Ramos (cell line): ENCODE results near the gene ALPK1.

Experiments
- in situ Hi-C: fragments of 300-500 bp; cut with MboI; formaldehyde crosslinking; loops from one replicate; pipeline ENCODE4 v1.14.3; 2022; ENCODE audit warnings: low sequenced_read_pairs; ENCODE audit not compliant: unreplicated experiment

Gene ALPK1

DNA sequence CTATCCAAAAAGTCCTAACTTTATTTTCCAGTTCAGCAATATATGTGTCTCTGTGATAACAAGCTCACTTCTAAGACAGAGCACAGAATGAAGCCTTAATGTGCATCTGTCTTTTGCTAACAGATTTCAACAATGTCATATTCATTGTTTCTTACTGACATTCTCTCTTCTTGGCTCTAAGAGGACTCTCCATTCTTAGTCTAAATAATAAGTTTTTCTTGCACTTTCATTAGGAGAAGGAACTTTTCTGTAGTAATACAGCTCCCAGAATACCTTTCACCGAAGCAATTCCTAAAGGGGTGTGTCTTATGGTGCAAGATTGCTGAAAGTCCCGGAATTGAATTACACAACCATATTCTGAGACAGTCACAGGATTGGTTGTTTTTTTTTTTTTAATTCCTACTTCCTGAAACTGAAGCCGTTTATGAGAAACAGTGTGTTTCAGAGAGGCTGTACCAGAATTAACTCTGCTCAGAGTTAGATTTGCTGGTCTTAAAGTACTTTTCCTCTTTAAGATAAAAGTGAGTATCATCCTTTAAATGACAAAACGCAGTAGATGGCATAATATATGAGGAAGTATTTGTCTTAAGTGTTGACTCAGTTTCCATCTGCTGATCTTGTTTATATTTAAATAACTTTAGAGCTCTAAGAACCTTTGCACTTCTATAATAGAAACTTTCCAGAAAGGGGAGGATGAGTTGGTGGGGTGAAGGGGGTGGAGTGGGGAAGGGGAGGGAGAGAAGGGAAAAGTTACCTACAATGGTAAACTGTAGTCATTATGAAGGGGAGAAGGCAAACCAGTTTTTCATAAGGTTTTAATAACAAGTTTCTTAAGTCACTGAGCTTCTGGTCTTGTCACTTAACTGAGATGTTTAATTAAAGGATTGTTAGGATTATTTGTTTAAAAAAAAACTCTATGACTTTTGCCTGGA, at the start of gene ALPK1:
TSS of gene ALPK1 (plus strand) at position 421 of the 932 bp plus-strand sequence.
- in situ Hi-C loops: loop anchor here (25.0 kb wide), 1 partner anchor 1265 kb away; no protein-coding TSS in a partner anchor

DNA sequence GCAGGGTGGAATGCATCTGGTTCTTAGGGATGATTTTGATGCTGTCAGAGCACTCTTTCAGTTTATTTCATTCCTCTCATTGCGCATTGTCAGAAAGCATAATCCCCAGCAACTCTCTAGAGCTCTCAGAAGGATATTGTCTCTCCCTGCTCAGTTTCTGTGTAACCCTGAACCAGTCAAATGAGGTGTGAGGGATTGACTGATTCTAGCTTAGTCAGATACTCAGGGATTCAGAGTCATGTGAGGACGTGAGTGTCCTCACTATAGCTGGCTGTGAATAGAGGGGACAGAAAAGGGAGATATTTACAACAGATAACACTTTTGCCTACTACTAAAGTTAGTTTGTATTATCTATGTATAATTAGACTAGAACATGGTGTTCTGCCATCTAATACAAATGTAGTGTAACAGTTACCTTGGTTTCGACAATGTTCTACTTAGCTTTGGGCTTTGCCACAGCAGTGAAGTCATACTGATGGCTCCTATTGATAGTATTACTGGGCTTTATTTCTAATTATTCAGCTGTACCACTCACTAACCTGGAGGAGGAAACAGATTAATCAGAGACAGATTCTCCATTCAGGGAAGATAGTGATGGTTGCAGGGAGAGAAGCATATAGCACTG, 46.0 kb upstream of the ALPK1 start:
- in situ Hi-C loops: no loop called here

DNA sequence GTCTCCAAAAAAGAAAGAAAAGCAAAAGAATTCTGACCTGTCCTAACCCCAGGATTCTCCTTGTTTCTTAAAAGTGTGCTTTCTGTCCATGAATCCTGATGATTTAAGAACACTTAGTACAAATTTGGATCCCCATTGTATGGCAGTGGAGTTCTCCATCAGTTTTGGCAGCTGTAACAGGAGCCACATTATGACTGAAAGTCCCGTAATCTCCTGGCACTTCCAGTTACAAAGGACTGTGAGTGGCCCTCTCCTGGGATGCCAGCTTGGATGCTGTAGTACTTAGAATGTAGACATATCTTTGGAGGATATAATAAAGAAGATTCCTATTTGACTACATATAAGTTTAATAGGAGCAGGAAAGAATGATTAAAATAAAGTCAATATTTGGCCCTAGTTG, 44.9 kb upstream of the ALPK1 start:
- in situ Hi-C loops: no loop called here

DNA sequence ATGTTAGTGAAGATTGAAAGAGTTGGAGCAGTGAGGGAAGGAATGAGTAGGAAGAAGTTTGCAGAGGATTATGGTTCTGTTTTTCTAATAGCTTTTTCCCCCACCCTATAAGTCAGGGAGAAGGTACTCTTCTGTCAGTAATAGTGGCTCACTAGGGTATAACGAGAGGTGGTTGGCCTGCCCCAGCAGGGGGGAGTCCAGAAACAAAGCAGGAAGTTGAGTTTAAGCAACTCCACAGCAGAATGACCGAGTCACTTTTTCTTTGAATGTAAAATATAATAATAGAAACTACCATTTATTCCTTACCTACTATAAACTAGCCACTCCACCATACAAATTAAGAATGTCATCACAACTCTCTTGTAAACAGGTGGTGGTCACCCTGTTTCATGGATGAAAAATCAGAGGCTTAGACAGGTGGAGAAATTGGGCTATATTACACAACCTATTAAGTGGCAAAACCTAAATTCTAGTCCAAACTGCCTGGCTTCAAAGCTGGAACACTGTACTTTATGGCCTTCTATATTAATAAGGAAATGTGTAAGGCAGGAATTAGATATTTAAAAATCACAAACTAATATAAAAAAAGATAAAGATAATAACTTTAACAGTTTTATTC, 43.7 kb upstream of the ALPK1 start:
- in situ Hi-C loops: no loop called here

DNA sequence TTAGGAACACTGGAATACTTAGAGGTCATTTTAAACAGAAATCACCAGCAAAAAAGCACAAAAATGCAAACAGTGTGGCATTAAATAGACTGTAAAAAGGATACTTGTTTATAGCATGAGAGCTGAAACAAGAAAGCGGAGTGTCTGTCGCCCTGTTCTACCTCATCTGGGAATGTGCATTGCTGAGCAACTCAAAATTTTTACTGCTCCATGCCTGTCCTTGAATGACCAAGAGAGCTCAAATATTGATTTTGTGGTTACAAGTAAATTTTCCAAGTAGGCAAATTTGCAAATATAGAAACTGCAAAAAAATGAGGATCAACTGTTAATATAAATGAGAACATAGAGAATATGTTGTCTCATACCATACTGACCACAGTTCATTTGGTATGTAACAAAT, 40.1 kb upstream of the ALPK1 start:
- in situ Hi-C loops: no loop called here

DNA sequence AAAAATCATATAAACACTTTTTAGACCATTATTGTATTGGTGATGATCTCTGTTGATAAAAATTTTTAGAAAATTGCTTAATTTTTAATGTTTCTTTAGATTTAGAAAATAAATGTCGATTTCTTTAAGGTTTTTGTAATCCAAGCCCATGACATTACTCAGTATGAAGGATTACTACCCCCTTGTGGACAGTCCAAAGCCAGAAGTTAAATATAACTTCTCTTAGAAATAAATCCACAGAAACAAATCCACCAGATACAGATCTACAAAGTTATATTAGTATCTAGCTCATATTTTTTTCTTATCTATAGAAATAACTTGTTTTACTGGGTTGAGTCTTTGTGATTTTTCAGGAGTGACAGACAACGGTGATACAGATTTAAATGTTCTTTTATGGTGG, 30.3 kb upstream of the ALPK1 start:
- in situ Hi-C loops: no loop called here

DNA sequence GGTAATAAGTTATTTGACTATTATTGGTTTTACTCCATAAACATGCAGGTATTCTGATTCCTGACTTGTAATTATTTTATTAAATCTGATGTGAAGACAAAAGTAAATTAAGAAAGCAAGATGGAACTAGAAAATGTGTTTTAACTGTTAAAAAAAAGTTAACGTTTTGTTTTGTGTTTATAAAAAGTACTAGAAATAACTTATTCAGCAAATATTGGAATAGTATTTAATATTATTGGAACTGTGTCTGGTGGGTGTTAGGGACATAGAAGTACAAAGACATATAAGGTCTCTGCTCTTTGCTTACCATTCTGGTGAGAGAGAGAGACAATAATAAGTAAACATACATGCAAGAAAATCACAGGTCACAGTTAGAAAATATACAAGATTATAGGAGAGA, 27.1 kb upstream of the ALPK1 start:
- in situ Hi-C loops: no loop called here

DNA sequence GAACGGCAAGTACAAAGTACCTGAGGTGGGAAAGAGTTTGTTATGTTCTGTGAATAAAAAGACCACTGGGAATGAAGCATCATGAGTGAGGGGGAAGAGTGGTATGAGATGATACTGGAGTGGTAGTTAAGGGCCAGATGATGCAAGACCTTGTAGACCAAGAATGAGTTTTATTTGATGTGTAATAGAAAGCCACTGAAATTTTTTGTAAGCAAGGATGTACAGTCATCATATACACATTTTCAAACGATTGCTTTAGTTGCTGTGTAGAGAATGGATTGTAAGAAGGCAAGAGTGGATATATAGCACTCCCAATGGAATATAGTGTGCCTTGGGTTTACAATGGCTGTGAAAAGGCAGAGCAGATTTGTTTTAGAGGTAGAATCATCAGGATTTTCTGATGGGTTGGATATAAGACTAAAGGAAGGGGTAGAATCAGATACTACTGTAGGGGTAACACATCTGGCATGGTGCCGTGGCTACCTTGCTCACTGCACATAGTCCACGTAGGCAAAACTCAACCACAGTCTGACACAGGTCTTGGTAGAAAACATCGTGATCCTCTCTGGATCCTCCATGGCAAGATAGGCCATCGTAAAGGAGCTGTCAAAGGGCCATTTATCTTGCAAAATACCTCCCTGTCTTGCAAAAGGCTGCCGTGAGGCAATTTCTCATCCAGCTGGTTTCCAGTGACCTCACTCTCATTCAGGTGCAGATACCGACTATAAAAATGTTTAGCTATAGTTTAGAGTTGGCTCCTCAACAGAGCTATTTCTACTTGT, 26.3 kb upstream of the ALPK1 start:
- in situ Hi-C loops: no loop called here

DNA sequence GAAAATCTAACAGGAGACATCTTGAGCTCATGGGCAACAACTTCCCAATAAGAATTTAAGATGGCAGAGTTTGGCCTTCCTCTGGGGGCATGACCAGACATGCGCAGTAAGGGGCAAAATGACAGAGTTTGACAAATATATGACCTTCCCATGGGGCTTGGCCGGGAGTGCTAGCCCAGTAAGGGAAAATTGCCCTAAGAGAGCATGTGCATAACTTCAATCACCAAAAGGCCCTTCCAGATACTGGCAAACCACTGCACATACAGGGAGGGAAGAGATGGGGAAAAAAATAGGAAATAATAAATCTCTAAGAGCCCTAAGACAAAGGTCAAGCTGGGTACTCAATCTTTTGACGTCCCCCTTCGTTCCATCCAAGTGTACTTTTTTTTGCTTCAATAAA, 24.9 kb upstream of the ALPK1 start:
- in situ Hi-C loops: no loop called here

DNA sequence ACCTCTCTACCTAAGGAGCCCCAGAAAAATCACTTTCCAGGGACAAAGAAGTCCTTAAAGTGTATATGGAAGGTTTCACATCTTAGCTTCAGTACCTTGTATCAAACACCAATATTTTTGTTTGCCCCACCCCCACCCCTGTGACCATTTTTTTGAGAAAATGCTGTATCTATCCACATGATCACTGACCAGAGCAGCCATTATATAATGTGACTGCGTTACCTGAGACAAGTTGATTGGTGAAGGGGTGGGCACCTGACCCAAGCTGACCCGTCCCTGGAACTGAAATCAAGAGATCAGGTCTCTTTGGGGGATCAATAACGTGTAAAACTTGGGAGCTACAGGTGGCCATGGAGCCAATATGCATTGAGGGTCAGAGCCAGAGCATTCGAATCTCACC, 22.2 kb upstream of the ALPK1 start:
- in situ Hi-C loops: loop anchor here (25.0 kb wide), 1 partner anchor 1287 kb away; no protein-coding TSS in a partner anchor

DNA sequence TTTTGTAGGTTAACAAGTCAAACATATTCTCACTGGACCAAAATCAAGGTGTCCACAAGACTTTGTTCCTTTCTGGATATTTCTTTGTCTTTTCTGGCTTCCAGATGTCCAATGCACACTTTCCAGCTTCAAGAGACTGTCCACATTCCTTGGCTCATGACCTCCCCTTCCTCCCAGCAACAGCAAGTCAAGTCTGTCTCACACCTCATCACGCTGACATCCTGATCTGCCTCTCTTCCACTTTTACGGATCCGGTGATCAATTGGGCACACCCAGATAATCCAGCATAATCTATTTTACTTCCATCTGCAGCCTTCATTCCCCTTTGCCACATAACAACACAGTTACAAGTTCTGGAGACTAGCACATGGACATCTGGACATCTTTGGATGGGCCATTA, 21.1 kb upstream of the ALPK1 start:
- in situ Hi-C loops: loop anchor here (25.0 kb wide), 1 partner anchor 1286 kb away; no protein-coding TSS in a partner anchor

DNA sequence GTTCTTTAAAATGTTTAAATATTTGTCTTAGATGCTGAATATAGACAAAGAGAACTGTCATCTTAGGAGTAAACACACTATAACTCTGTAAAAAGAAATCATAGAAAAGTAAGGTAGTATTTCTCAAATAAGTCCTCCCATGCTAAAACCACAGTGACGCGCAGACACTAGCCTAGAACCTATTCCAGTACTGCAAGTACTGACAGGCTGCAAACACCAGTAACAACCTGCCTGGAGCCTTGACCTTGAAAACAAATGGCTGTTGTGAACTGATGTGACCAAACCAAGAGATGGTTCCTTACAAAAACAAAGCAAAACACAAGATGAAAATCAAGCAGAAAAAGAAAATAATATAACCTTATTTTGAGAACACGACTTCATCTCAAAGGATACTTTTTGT, 19.9 kb upstream of the ALPK1 start:
- in situ Hi-C loops: loop anchor here (25.0 kb wide), 1 partner anchor 1285 kb away; no protein-coding TSS in a partner anchor

DNA sequence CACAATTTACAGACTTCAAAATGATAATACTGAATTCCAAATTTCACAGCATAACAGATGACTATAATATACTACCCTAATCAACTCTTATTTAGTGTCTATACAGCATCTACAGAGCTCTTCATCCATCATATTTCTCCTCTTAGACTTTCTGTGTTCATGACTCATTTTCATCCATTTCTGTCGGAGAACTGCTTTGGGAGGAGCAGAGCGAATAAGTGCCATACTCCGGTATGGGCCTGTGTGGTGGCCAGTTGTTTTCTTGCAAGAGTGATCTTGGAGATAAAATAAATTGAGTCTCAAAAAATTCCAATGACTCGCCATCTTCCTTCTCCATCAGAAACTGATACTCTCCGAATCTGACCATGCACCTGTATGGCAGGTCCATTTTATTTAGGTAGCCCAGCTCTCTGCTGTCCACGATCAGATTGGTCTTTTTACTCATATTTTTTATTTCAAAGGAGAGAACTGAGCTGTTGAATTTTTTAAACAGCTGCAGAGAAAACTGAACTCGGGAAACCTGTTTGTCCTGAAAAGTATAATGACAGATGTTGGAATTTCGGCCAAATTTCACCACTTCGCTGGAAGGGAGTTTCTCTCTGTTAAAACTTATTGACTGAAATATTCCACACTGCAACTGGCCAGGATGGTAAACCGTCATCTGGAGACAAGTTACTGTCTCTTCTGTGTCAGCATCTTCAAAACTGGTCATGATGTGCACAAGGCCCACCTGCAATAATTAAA, 19.3 kb upstream of the ALPK1 start:
- in situ Hi-C loops: loop anchor here (25.0 kb wide), 1 partner anchor 1284 kb away; no protein-coding TSS in a partner anchor

DNA sequence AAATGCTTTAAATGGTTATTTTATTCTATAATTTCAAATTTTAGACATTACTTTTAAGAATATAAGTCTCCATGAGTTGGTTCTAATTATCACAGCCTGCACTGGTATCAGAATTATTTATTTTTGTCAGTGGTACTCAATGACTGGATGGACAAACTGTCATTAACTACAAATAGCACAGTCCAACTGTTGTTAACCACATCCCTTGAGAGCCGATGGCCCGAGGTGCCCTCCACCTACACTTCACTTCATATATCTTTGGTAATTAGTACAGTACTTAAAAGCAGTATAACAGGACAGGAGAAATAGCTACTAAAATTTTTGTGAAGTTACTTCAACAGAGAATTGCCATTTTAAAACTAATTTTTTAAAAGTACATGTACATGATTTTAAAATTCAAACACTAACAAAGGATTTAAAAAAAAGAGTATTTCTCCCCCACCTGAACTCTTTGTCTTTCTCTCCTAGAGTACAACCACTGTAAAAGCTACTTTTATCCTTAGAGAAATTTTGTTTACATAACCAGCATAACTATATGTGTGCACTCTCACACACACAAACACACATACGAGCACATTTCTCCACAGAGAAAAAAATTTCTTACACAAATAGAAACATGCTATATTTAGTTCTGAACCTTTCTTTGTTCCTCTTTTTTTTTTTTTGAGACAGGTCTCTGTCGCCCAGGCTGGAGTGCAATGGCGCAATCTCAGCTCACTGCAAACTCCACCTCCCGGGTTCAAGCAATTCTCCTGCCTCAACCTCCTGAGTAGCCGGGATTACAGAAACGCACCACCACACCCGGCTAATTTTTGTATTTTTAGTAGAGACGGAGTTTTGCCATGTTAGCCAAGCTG, 17.9 kb upstream of the ALPK1 start:
- in situ Hi-C loops: loop anchor here (25.0 kb wide), 1 partner anchor 1283 kb away; no protein-coding TSS in a partner anchor

DNA sequence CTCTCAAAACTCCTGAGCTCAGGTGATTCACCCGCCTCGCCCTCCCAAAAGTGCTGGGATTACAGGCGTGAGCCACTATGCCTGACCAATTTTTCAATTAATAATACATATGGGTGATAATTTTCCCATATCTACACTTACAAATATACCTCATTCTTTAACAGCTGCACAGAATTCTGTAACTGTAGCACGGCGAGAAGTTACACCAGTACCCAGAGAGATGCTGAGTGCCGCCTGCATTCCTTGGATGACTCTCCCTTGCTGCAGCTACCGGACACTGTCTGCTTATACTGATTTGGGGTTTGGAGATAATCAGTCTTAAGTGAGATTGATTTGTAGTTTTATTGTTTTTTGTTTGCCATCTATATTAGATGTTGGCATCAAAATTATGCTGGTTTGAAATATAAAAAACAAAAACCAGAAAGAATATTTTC, 17.3 kb upstream of the ALPK1 start:
- in situ Hi-C loops: loop anchor here (25.0 kb wide), 1 partner anchor 1282 kb away; no protein-coding TSS in a partner anchor

DNA sequence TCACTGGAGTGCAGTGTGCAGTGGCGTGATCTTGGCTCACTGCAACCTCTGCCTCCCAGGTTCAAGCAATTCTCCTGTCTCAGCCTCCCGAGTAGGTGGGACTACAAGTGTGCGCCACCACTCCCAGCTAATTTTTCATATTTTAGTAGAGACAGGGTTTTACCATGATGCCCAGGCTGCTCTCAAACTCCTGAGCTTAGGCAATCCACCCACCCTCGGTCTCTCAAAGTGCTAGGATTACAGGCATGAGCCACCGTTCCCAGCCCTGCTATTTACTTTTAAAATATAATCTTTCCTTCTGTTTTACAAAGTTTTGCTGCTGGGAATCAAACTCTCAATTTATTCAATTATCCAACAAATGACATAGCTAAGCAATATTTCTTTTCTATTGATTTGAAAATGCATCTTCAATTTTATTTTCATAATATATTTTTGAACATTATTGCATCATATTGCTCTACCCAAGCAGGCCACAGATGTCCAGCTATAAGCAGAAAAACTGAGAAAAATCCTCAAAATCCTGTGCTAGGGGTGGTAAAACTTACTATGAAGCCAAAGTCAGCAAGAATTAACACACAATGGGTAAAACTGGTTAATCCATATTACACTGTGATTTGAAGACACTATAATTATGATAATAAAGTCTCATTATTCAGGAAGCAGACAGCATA, 16.6 kb upstream of the ALPK1 start:
- in situ Hi-C loops: loop anchor here (25.0 kb wide), 1 partner anchor 1282 kb away; no protein-coding TSS in a partner anchor

DNA sequence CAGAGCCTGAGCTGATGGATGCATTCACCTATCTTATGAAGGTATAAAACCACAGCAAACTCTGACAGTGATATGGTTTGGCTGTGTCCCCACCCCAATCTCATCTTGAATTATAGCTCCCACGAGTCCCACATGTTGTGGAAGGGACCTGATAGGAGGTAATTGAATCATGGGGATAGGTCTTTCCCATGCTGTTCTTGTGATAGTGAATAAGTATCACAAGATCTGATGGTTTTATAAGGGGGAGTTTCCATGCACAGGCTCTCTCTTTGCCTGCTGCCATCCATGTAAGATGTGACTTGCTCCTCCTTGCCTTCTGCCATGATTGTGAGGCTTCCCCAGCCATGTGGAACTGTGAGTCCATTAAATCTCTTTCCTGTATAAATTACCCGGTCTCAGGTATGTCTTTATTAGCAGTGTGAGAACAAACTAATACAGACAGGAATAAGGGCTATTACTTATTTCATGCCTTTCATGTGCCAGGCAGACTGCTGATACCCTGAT, 15.2 kb upstream of the ALPK1 start:
- in situ Hi-C loops: loop anchor here (25.0 kb wide), 1 partner anchor 1280 kb away; no protein-coding TSS in a partner anchor
